Panc1 (cell line): ENCODE measurements around the gene MOB2.

Source experiments
- CTCF ChIP-seq: fragments of 450-650 bp; IDR thresholded peaks from 2 replicates; pipeline ENCODE4 v1.5.1; 2017; ENCODE audit warnings: mild to moderate bottlenecking
- POLR2AphosphoS5 ChIP-seq: IDR thresholded peaks from 2 replicates; pipeline ENCODE4 v1.6.1; 2012; ENCODE audit warnings: mild to moderate bottlenecking, low read depth, low read length, moderate library complexity
- REST ChIP-seq, 2 experiments: IDR thresholded peaks; 2 replicates each; pipeline ENCODE4 v1.6.1; 2011 to 2012; ENCODE audit warnings: low read depth in 2 of 2, control low read depth in 1 of 2, low read length in 1 of 2, mild to moderate bottlenecking in 1 of 2, moderate library complexity in 1 of 2; ENCODE audit not compliant: insufficient read depth in 1 of 2
- SIN3A ChIP-seq: IDR thresholded peaks from 2 replicates; pipeline ENCODE4 v1.6.1; 2012; ENCODE audit warnings: low read depth, mild to moderate bottlenecking, low read length, moderate library complexity, borderline replicate concordance; ENCODE audit not compliant: insufficient read depth
- TCF7L2 ChIP-seq: IDR thresholded peaks from 2 replicates; pipeline ENCODE4 v1.6.1; 2011; ENCODE audit warnings: mild to moderate bottlenecking, low read depth, low read length, inconsistent platforms

- TF ChIP-seq CTCF: no peak
- TF ChIP-seq TCF7L2: no peak
- no peak for TF ChIP-seq POLR2AphosphoS5
- TF ChIP-seq REST (IDR thresholded peaks at IDR 0.05; ENCODE audit: insufficient read depth in 1 of 2, low read depth in 2 of 2, low read length in 1 of 2): no peak
- TF ChIP-seq SIN3A: no peak
Observed at GRCh38 chr11:1500466-1501420, 14.2 kb upstream of the MOB2 start.
